GM12878 (cell line): Measurements from ENCODE around the gene NCBP1. TPM values are rescaled to one million over a fixed set of nuclear protein-coding genes. Genes with fewer than 3 reads are reported as not detected.

Experiments
- ATAC-seq: fragments of 200-7000 bp; cut with Tn5 transposase; 3 replicates; pipeline ENCODE4 v1.9.1; 2020; ENCODE audit warnings: mild to moderate bottlenecking, moderate library complexity
- BruUV-seq: library from RNA; stranded (reverse); fragments of 400-500 nt; replicated peaks from 2 replicates; lab custom pipeline; 2021; lab: Mats Ljungman, UMichigan
- CTCF ChIA-PET: fragments of 300-600 bp; sonication (Branson Sonifier 250); formaldehyde crosslinking; extraction: SDS; loops from one replicate; lab custom pipeline; 2021; ENCODE audit warnings: inconsistent platforms; lab: Yijun Ruan, JAX
- POLR2A ChIA-PET: fragments of 350-600 bp; formaldehyde crosslinking; extraction: SDS; loops from one replicate; lab custom pipeline; 2021; ENCODE audit warnings: inconsistent platforms; lab: Charles Lee
- RAD21 ChIA-PET: fragments of 300-600 bp; sonication (Branson Sonifier 250); formaldehyde crosslinking; loops from one replicate; lab custom pipeline; 2023; ENCODE audit warnings: antibody characterized with exemption; ENCODE audit not compliant: unreplicated experiment; lab: Charles Lee
- SMC1A ChIA-PET: fragments of 300-600 bp; sonication (Branson Sonifier 250); formaldehyde crosslinking; loops from one replicate; lab custom pipeline; 2023; ENCODE audit not compliant: unreplicated experiment, uncharacterized antibody; lab: Charles Lee
- DNase-seq: peaks from one replicate; pipeline ENCODE4 v3.0.0-alpha.2; 2011; ENCODE audit warnings: low read depth, low spot score
- FAIRE-seq: peaks from 3 replicates; lab custom pipeline; 2011; peaks lifted over from hg19 to GRCh38; lab: Jason Lieb, UNC
- H2AFZ ChIP-seq: 2 replicates; pipeline ENCODE4 v1.6.0; 2011; ENCODE audit warnings: low read depth, low read length, control low read depth; ENCODE audit not compliant: control insufficient read depth
- H3K27ac ChIP-seq: 2 replicates; pipeline ENCODE4 v1.5.1; 2011; ENCODE audit warnings: control low read depth; ENCODE audit not compliant: control insufficient read depth, insufficient read depth
- H3K27me3 ChIP-seq, 2 experiments: replicated peaks in 1 of 2; 2 replicates each; pipeline versions ENCODE4 v1.6.0 to v1.6.1; 2011; ENCODE audit warnings: low read length in 1 of 2; ENCODE audit not compliant: control insufficient read depth in 2 of 2, insufficient read depth in 2 of 2
- H3K36me3 ChIP-seq, 2 experiments: 2 replicates each; pipeline ENCODE4 v1.5.1; 2011; ENCODE audit warnings: low read length in 1 of 2; ENCODE audit not compliant: control insufficient read depth in 2 of 2, insufficient read depth in 2 of 2
- H3K4me1 ChIP-seq: 2 replicates; pipeline ENCODE4 v1.6.1; 2011; ENCODE audit warnings: mild to moderate bottlenecking, low read length, moderate library complexity, mixed read lengths; ENCODE audit not compliant: control insufficient read depth, insufficient read depth
- H3K4me2 ChIP-seq: 2 replicates; pipeline ENCODE4 v1.6.0; 2011; ENCODE audit warnings: control low read depth; ENCODE audit not compliant: control insufficient read depth, insufficient read depth
- H3K4me3 ChIP-seq: fragments of 200-600 bp; sonication (generic); 2 replicates; pipeline ENCODE4 v1.5.1; 2016
- H3K79me2 ChIP-seq: 2 replicates; pipeline ENCODE4 v1.6.0; 2011; ENCODE audit warnings: low read length; ENCODE audit not compliant: control insufficient read depth, insufficient read depth
- H3K9ac ChIP-seq: 2 replicates; pipeline ENCODE4 v1.8.0; 2011; ENCODE audit warnings: low read length, control low read depth, mixed read lengths; ENCODE audit not compliant: control insufficient read depth, insufficient read depth
- H3K9me3 ChIP-seq: replicated peaks from 3 replicates; pipeline ENCODE4 v1.5.1; 2011; ENCODE audit warnings: mild to moderate bottlenecking, low read length; ENCODE audit not compliant: control insufficient read depth, insufficient read depth
- H4K20me1 ChIP-seq: 2 replicates; pipeline ENCODE4 v1.6.0; 2011; ENCODE audit not compliant: control insufficient read depth, insufficient read depth
- ASH2L ChIP-seq: fragments of 300-600, 200-600 bp; sonication (generic); IDR thresholded peaks from 2 replicates; pipeline ENCODE4 v1.6.1; 2017; ENCODE audit warnings: low read depth, mild to moderate bottlenecking, borderline replicate concordance
- BMI1 ChIP-seq: fragments of 450-650 bp; IDR thresholded peaks from 2 replicates; pipeline ENCODE4 v1.6.1; 2016; ENCODE audit warnings: mild to moderate bottlenecking, moderate library complexity, borderline replicate concordance
- BRCA1 ChIP-seq: IDR thresholded peaks from 2 replicates; pipeline ENCODE4 v1.6.1; 2011; ENCODE audit warnings: low read depth, low read length, improper control_type of control experiment
- CBX5 ChIP-seq: sonication (generic); IDR thresholded peaks from 2 replicates; pipeline ENCODE4 v1.6.1; 2016; ENCODE audit warnings: low read depth, moderate library complexity, mild to moderate bottlenecking, inconsistent platforms
- CREB1 ChIP-seq: IDR thresholded peaks from 2 replicates; pipeline ENCODE4 v1.6.1; 2012; ENCODE audit warnings: low read depth, mild to moderate bottlenecking, inconsistent platforms
- RAD21 ChIP-seq: IDR thresholded peaks from 2 replicates; pipeline ENCODE4 v1.6.1; 2011; ENCODE audit warnings: mild to moderate bottlenecking, low read depth, low read length, moderate library complexity; ENCODE audit not compliant: insufficient read depth
- SMC3 ChIP-seq: IDR thresholded peaks from 2 replicates; pipeline ENCODE4 v1.6.1; 2011; ENCODE audit warnings: low read length, improper control_type of control experiment, borderline replicate concordance
- STAT1 ChIP-seq: fragments of 450-650 bp; conservative IDR thresholded peaks from 2 replicates; pipeline ENCODE4 v1.6.1; 2014; ENCODE audit warnings: antibody characterized with exemption, mild to moderate bottlenecking
- SUPT20H ChIP-seq: IDR thresholded peaks from 2 replicates; pipeline ENCODE4 v1.6.1; 2011; ENCODE audit warnings: low read depth, mild to moderate bottlenecking, low read length, moderate library complexity, borderline replicate concordance; ENCODE audit not compliant: control insufficient read depth
- ZNF274 ChIP-seq: IDR thresholded peaks from one replicate; pipeline ENCODE4 v1.8.0; 2011; ENCODE audit not compliant: insufficient read length, insufficient read depth
- ZSCAN29 ChIP-seq: fragments of 450-650 bp; IDR thresholded peaks from 2 replicates; pipeline ENCODE4 v1.6.1; 2017; ENCODE audit warnings: mild to moderate bottlenecking, moderate library complexity
- WGBS: methylation state at CpG from one replicate; pipeline ENCODE4 v1.1.6; 2016; ENCODE audit warnings: low lambda C conversion rate; ENCODE audit not compliant: insufficient replicate concordance, insufficient coverage; ENCODE audit errors: missing lambda C conversion rate; 5-methylcytosine and 5-hydroxymethylcytosine counted together
- in situ Hi-C: fragments of 300-500 bp; cut with MboI; formaldehyde crosslinking; loops from 9 replicates; pipeline ENCODE4 v1.14.3; 2018; ENCODE audit warnings: mixed read lengths
- intact Hi-C: fragments of 100-400 bp; cut with micrococcal nuclease; formaldehyde crosslinking; loops from one replicate; pipeline ENCODE4 v1.14.2; 2022; ENCODE audit not compliant: unreplicated experiment
- polyA plus RNA-seq, 11 experiments: library from polyadenylated mRNA; depleted of rRNA in 4 of 11; unstranded in 6 of 11; stranded (reverse) in 5 of 11; fragments of >200 nt; fragmentation: Nextera tagmentation in 4 of 11; fragmentation: Illumina TruSeq in 1 of 11; extraction: Ambion mirVana in 4 of 11; extraction: Trizol in 1 of 11; gene quantifications; 1 replicate in 1 of 11; 2 replicates in 10 of 11; pipeline versions ENCODE4 v1.2.1 to v1.2.3, GENCODE V29; 2011 to 2016; ENCODE audit warnings: inconsistent platforms in 2 of 11, missing spikeins in 2 of 11, low read depth in 1 of 11
- total RNA-seq, 4 experiments: library from RNA; depleted of rRNA in 3 of 4; stranded (reverse); fragments of >200 nt in 3 of 4; fragmentation: Illumina TruSeq in 1 of 4; extraction: Trizol in 1 of 4; gene quantifications; 2 replicates each; pipeline versions ENCODE4 v1.2.1 to v1.2.3, GENCODE V29; 2013 to 2021
- TF ChIP-seq, protein P1 (sequence below): fragments of 150-350 bp; IDR thresholded peaks from 2 replicates; pipeline ENCODE4 v1.6.1; 2016; ENCODE audit warnings: low read depth, low read length

NCBP1 gene
- total and polyA plus RNA-seq, 10 of the 15 experiments (the other 5 are each of a cell fraction or from before 2014, with no cell fraction given), result 14.7 to 70.9 (median 36.0) TPM

DNA sequence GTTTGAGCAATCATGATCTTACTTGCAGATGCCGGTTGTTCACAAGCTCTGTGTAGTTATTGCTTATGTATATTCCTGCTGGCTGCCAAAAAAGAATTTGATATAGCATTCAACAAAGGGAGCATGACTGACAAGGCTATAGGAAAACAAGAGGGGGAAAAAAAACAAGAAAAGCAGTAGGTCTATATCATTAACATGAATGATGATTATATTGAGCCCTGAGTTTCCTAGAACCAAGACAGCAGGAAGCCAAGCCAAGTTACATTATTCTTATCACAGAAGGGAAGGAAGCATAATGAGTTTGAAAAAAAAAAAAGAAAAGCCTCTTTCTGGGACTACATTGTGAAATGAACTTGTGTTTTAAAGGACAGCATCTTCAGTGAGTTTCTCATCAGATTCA lies 41.5 kb upstream of the NCBP1 start:
- Histone ChIP-seq H3K36me3 (no peaks in the 10 kb centered on the region; a peak in 2 of 4 replicates), H3K9me3 (no peaks in the 10 kb centered on the region), H3K27ac (no peak overlapping the region), H3K79me2 (no peaks in the 10 kb centered on the region), H3K27me3 (no peaks in the 10 kb centered on the region), H3K4me1 (no peaks in the 10 kb centered on the region), H3K4me2 (no peak overlapping the region), H3K4me3 (no peak overlapping the region), H2AFZ (no peak overlapping the region), H3K9ac (no peak overlapping the region), H4K20me1 (no peaks in the 10 kb centered on the region)
- CTCF ChIA-PET, result interaction anchor here (13.0 to 17.1 kb wide), 2 partner anchors 22 to 122 kb away, joined by 215 to 573 read pairs; no protein-coding TSS in a partner anchor
- FAIRE-seq (no peak), DNase-seq (no peak), ATAC-seq (no peak)
- RAD21 ChIA-PET, result interaction anchor here (1.7 to 13.2 kb wide), 2 partner anchors 23 to 122 kb away, joined by 8 to 306 read pairs; no protein-coding TSS in a partner anchor
- intact Hi-C loops (loop anchor here (10.0 kb wide), 1 partner anchor 87 kb away; the partner anchor contains the start of gene TMOD1), in situ Hi-C loops (no loop called here)
- no TSS peak for BruUV-seq
- TF ChIP-seq SUPT20H, result no peak
- SMC1A ChIA-PET, result interaction anchor here (0.7 to 16.6 kb wide), 3 partner anchors 86 to 133 kb away, joined by 3 to 377 read pairs (median 3); no protein-coding TSS in a partner anchor
- POLR2A ChIA-PET, result interaction anchor here (0.5 kb wide), 1 partner anchor 706 kb away, joined by 4 read pairs; no protein-coding TSS in a partner anchor
- 100% methylated on average over 1 of the region's 1 CpG for WGBS

DNA sequence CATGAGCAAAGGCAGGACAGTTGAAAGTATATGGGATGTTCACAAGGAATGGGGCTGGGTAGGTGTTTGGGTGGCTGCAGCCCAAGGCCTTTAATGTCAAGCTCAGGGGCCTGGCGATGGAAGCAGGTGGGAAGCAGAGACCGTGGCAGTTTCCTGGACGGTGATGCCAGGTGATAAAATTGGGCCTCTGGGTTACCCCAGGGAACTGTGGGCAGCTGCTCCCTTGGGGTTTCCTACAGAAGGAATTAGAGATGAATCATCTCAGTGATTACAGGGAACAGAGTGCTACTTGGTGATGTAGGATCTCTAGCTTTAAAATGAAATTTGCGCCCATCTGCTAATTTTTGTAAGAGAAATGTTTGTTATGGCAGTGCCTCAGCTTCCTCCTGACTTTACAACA lies 39.7 kb upstream of the NCBP1 start:
- Histone ChIP-seq H3K27ac (no peak overlapping the region), H2AFZ (no peak overlapping the region), H3K79me2 (no peaks in the 10 kb centered on the region), H3K4me3 (no peak overlapping the region), H3K27me3 (no peaks in the 10 kb centered on the region), H3K9ac (no peak overlapping the region), H4K20me1 (no peaks in the 10 kb centered on the region), H3K4me1 (0 out of 2 replicates have a peak, but pooled peaks cover 4% of the 10 kb centered on the region), H3K9me3 (no peaks in the 10 kb centered on the region), H3K4me2 (no peak overlapping the region), H3K36me3 (no peaks in the 10 kb centered on the region; a peak in 2 of 4 replicates)
- in situ Hi-C loops (no loop called here), intact Hi-C loops (loop anchor here (10.0 kb wide), 1 partner anchor 89 kb away; the partner anchor contains the start of gene TMOD1)
- RAD21 ChIA-PET, result interaction anchor here (13.2 kb wide), 1 partner anchor 124 kb away, joined by 306 read pairs; no protein-coding TSS in a partner anchor
- SMC1A ChIA-PET, result interaction anchor here (1.1 to 16.6 kb wide), 4 partner anchors 9 to 123 kb away, joined by 3 to 377 read pairs (median 6); no protein-coding TSS in a partner anchor
- POLR2A ChIA-PET, result no interaction called here
- CTCF ChIA-PET, result interaction anchor here (0.7 to 17.1 kb wide), 6 partner anchors 9 to 124 kb away, joined by 3 to 573 read pairs (median 4); partner anchors contain the start of gene TMOD1
- DNase-seq (no peak), FAIRE-seq (no peak), ATAC-seq (no peak)
- WGBS, result 67% methylated on average over 4 of the region's 4 CpGs
- BruUV-seq, result no TSS peak
- TF ChIP-seq CREB1, result no peak
- TF ChIP-seq ZSCAN29, result no peak
- no peak for TF ChIP-seq ZNF274
- no peak for TF ChIP-seq BRCA1
- TF ChIP-seq ASH2L, result no peak
- TF ChIP-seq STAT1, result no peak
- TF ChIP-seq RAD21, result no peak
- TF ChIP-seq SMC3, result no peak
- no peak for TF ChIP-seq BMI1
- TF ChIP-seq, protein P1, sequence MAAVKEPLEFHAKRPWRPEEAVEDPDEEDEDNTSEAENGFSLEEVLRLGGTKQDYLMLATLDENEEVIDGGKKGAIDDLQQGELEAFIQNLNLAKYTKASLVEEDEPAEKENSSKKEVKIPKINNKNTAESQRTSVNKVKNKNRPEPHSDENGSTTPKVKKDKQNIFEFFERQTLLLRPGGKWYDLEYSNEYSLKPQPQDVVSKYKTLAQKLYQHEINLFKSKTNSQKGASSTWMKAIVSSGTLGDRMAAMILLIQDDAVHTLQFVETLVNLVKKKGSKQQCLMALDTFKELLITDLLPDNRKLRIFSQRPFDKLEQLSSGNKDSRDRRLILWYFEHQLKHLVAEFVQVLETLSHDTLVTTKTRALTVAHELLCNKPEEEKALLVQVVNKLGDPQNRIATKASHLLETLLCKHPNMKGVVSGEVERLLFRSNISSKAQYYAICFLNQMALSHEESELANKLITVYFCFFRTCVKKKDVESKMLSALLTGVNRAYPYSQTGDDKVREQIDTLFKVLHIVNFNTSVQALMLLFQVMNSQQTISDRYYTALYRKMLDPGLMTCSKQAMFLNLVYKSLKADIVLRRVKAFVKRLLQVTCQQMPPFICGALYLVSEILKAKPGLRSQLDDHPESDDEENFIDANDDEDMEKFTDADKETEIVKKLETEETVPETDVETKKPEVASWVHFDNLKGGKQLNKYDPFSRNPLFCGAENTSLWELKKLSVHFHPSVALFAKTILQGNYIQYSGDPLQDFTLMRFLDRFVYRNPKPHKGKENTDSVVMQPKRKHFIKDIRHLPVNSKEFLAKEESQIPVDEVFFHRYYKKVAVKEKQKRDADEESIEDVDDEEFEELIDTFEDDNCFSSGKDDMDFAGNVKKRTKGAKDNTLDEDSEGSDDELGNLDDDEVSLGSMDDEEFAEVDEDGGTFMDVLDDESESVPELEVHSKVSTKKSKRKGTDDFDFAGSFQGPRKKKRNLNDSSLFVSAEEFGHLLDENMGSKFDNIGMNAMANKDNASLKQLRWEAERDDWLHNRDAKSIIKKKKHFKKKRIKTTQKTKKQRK, result no peak
- no peak for TF ChIP-seq CBX5
